Stomach (tissue), 9 donors: ENCODE data around the gene PTPN22. TPM values are rescaled to one million over a fixed set of nuclear protein-coding genes. Genes with fewer than 3 reads are reported as not detected.

Source experiments
- DNase-seq, 2 donors: peaks; one replicate each; pipeline versions ENCODE4 v3.0.0 to v3.0.0-alpha.2; 2013 to 2019
- H3K27ac ChIP-seq, 5 donors: fragments of 200-600 bp in 4 of 5; sonication (generic) in 4 of 5; one replicate each; pipeline ENCODE4 v1.5.1; 2013 to 2019; ENCODE audit warnings: mild to moderate bottlenecking in 1 of 5, moderate library complexity in 1 of 5
- H3K27me3 ChIP-seq, 3 donors: fragments of 200-600 bp; sonication (generic); one replicate each; pipeline ENCODE4 v1.5.1; 2017 to 2019; ENCODE audit warnings: mixed run types in 1 of 3
- H3K36me3 ChIP-seq, 4 donors: fragments of 200-600 bp; sonication (generic); 1 replicate in 3 of 4; 2 replicates in 1 of 4; pipeline ENCODE4 v1.5.1; 2016 to 2019
- H3K4me1 ChIP-seq, 4 donors: fragments of 200-600 bp; sonication (generic); one replicate each; pipeline ENCODE4 v1.5.1; 2016 to 2019
- H3K4me3 ChIP-seq, 4 donors: fragments of 200-600 bp; sonication (generic) in 3 of 4; one replicate each; pipeline ENCODE4 v1.5.1; 2016 to 2019; ENCODE audit warnings: mild to moderate bottlenecking in 1 of 4
- H3K9me3 ChIP-seq, 4 donors: fragments of 200-600 bp; sonication (generic); one replicate each; pipeline ENCODE4 v1.5.1; 2016 to 2019
- CTCF ChIP-seq, 7 experiments: fragments of 450-650 bp in 4 of 7; fragments of 200-600 bp in 3 of 7; sonication (generic) in 3 of 7; IDR thresholded peaks; one replicate each; pipeline ENCODE4 v1.5.1; 2016 to 2019; ENCODE audit warnings: antibody characterized with exemption in 7 of 7, control low read depth in 2 of 7, mild to moderate bottlenecking in 1 of 7
- EP300 ChIP-seq: sonication (generic); formaldehyde crosslinking; IDR thresholded peaks from one replicate; pipeline ENCODE4 v1.6.1; 2017; ENCODE audit warnings: antibody characterized with exemption
- POLR2A ChIP-seq, 4 donors: fragments of 450-650 bp; IDR thresholded peaks; one replicate each; pipeline ENCODE4 v1.6.1; 2016; ENCODE audit warnings: antibody characterized with exemption in 4 of 4, control low read depth in 2 of 4, mild to moderate bottlenecking in 1 of 4, moderate library complexity in 1 of 4
- POLR2AphosphoS5 ChIP-seq, 3 donors: sonication (generic); formaldehyde crosslinking; IDR thresholded peaks; one replicate each; pipeline ENCODE4 v1.6.1; 2016; ENCODE audit warnings: antibody characterized with exemption in 3 of 3
- WGBS, 5 donors: extraction: QIAGEN DNeasy Blood & Tissue Kit in 3 of 5; methylation state at CpG; one replicate each; pipeline versions ENCODE4 v1.1.5 to v1.1.7; 2013 to 2018; 5-methylcytosine and 5-hydroxymethylcytosine counted together
- intact Hi-C: fragments of 100-400 bp; cut with DNase I; formaldehyde crosslinking; loops from one replicate; pipeline ENCODE4 v1.15.1; 2023; ENCODE audit warnings: low total_unique reads
- polyA plus RNA-seq, 3 donors: library from polyadenylated mRNA; stranded (reverse); fragments of 200-250 nt; gene quantifications; one replicate each; pipeline ENCODE4 v1.2.3, GENCODE V29; 2013
- total RNA-seq, 5 donors: library from RNA; depleted of rRNA; stranded (reverse); fragments of >200 nt; gene quantifications; one replicate each; pipeline versions ENCODE4 v1.1.0 to v1.2.3, GENCODE V29; 2014 to 2016
- donor health status: healthy with polysubstance abuse.
- donor health status: Bipolar disorder and iron deficiency.
- donor health status: healthy.

The PTPN22 gene
- total and polyA plus RNA-seq, 8 donors, result 0.93 to 8.5 (median 2.1) TPM; not detected in 1

GRCh38 chr1:113861641-113862040, 9.9 kb downstream of the PTPN22 start:
- WGBS, 5 donors, result 91 to 97% (median 95%) methylated on average over 5 of the region's 5 CpGs
- Histone ChIP-seq H3K4me1 (peaks cover 0 to 28% (median 0%) of the 10 kb centered on the region in 4 donors), H3K4me3 (no peak overlapping the region), H3K27me3 (no peaks in the 10 kb centered on the region), H3K36me3 (no peaks in the 10 kb centered on the region), H3K9me3 (no peaks in the 10 kb centered on the region), H3K27ac (no peak overlapping the region)
- no peak for TF ChIP-seq CTCF (IDR thresholded peaks at IDR 0.05)
- no peak for TF ChIP-seq POLR2A (IDR thresholded peaks at IDR 0.05)
- no peak for TF ChIP-seq POLR2AphosphoS5 (IDR thresholded peaks at IDR 0.05)
- no peak for TF ChIP-seq EP300
- intact Hi-C loops, result no loop called here
- DNase-seq, result no peak

GRCh38 chr1:113860891-113861290, 10.6 kb downstream of the PTPN22 start:
- no peaks in the 10 kb centered on the region for H3K9me3 ChIP-seq
- H3K27me3 ChIP-seq, result no peaks in the 10 kb centered on the region
- H3K36me3 ChIP-seq, result no peaks in the 10 kb centered on the region
- no peak overlapping the region for H3K27ac ChIP-seq
- H3K4me1 ChIP-seq, result peaks cover 0 to 28% (median 0%) of the 10 kb centered on the region in 4 donors
- no peak overlapping the region for H3K4me3 ChIP-seq
- WGBS, 5 donors, result 55 to 64% (median 58%) methylated on average over 3 of the region's 3 CpGs
- DNase-seq, result no peak
- TF ChIP-seq POLR2A (IDR thresholded peaks at IDR 0.05), result no peak
- no peak for TF ChIP-seq CTCF (IDR thresholded peaks at IDR 0.05)
- TF ChIP-seq EP300, result no peak
- no peak for TF ChIP-seq POLR2AphosphoS5 (IDR thresholded peaks at IDR 0.05)
- intact Hi-C loops, result no loop called here

GRCh38 chr1:113859478-113860175, 11.9 kb downstream of the PTPN22 start:
- peak in 1 of 2 donors; percentile 17 for DNase-seq
- no peak overlapping the region for H3K27ac ChIP-seq
- H3K27me3 ChIP-seq, result no peaks in the 10 kb centered on the region
- H3K4me3 ChIP-seq, result no peak overlapping the region
- H3K9me3 ChIP-seq, result no peaks in the 10 kb centered on the region
- peaks cover 0 to 28% (median 0%) of the 10 kb centered on the region in 4 donors for H3K4me1 ChIP-seq
- no peaks in the 10 kb centered on the region for H3K36me3 ChIP-seq
- intact Hi-C loops, result no loop called here
- TF ChIP-seq POLR2A (IDR thresholded peaks at IDR 0.05) (no peak), CTCF (IDR thresholded peaks at IDR 0.05) (no peak), POLR2AphosphoS5 (IDR thresholded peaks at IDR 0.05) (no peak), EP300 (no peak)
- 60 to 73% (median 64%) methylated on average over 3 of the region's 3 CpGs for WGBS, 5 donors

GRCh38 chr1:113858982-113859381, 12.5 kb downstream of the PTPN22 start:
- no peak for DNase-seq
- Histone ChIP-seq H3K27me3 (no peaks in the 10 kb centered on the region), H3K4me3 (no peak overlapping the region), H3K9me3 (no peaks in the 10 kb centered on the region), H3K27ac (no peak overlapping the region), H3K36me3 (peaks cover 0 to 4% (median 0%) of the 10 kb centered on the region in 4 donors), H3K4me1 (peaks cover 0 to 28% (median 0%) of the 10 kb centered on the region in 4 donors)
- 67 to 84% (median 78%) methylated on average over 1 of the region's 1 CpG for WGBS, 5 donors
- intact Hi-C loops, result no loop called here
- TF ChIP-seq POLR2AphosphoS5 (IDR thresholded peaks at IDR 0.05) (no peak), EP300 (no peak), POLR2A (IDR thresholded peaks at IDR 0.05) (no peak), CTCF (IDR thresholded peaks at IDR 0.05) (no peak)
